Kasumi-1 (cell line): ENCODE results near the gene ZNF319.
"Not testable (repeated sequence)": the region's sequence is repeated elsewhere in the genome, so short reads cannot be mapped to it uniquely, and the experiment has no call there.

Experiments
- DNase-seq, 2 experiments: peaks; one replicate each; lab custom pipeline; 2025; lab: John Stamatoyannopoulos, UW

ZNF319 gene

DNA sequence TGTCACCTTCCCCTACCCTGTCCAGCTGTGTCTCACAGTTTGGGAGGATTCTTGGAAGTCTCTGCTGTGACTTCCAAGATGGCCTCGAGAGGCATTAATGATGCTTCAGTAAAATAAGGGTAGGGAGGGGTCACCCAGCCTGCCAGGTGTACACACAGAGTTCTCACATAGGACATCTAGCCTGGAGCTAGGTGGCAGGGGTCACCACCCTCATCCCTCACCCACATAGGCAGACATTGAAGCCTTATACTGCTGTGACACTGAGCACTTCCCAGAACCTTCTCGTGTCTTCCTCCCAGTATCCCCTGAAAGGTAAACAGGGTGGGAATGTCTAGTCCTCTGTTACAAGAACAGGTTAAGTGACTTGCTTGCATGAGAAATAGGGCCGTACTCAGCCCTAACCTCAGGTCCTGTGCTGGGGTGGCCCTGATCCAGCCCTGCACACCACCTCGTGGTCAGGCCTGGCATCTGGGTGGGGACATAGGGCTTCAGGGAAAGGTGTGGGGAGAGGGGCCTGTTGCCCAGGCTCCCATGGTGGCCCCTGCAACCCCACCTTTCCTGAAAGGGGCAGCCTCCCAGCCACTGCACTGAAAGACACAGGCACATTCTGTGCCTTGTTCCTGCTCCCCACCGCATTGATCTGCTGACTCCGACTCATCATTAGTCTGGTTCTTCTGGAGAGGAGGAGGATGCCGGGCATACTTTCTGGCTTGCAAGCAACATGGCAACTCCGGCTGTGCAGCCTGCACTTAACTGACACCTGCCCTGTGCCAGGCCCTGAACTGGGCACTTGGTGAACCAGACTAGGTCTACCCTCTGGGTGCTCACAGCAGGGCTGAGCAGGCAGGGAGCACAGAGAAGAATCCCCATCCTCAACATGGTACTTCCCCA is 21.4 kb upstream of the ZNF319 start:
- no peak for DNase-seq

DNA sequence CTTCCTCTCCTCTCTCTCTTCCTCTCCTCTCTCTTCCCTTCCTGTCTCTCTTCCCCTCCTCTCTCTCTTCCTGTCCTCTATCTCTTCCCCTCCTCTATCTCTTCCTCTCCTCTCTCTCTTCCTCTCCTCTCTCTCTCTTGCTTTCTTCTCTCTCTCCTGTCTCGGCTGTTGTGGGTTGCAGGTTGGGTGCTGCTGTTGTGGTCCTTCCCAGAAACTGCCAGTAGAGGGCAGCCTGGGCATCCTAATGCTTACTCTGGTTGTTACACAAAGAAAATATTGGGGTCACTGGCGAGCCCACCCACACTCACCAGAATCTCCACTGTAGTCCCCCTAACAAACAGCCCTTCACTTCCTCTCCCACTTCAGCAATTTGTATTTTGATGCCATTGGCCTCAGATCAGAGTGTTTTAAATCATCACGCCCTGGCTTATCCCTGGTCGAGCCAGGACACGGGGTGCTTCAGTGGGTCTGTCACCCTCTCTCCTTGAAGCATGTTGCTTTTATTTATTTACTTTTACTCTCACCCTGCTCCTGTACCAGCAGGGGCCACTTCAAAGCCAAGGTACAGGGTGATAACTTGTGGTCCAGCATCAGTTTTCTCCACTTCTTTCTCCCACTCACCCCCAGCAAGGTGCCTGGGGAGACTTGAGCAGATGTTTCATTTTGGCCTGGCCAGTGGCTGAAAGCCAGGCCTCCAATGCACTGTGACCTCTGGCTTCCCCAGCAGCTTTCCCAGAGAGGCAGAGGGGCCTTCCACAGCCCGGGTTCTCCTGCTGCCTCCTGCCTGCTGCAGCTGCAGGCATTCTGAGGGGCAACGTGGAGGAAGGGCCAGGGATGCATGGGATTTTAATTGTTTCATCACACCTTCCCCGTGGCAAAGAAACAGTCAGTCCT is 20.4 kb upstream of the ZNF319 start:
- peak; percentile 44 to 63 for DNase-seq

DNA sequence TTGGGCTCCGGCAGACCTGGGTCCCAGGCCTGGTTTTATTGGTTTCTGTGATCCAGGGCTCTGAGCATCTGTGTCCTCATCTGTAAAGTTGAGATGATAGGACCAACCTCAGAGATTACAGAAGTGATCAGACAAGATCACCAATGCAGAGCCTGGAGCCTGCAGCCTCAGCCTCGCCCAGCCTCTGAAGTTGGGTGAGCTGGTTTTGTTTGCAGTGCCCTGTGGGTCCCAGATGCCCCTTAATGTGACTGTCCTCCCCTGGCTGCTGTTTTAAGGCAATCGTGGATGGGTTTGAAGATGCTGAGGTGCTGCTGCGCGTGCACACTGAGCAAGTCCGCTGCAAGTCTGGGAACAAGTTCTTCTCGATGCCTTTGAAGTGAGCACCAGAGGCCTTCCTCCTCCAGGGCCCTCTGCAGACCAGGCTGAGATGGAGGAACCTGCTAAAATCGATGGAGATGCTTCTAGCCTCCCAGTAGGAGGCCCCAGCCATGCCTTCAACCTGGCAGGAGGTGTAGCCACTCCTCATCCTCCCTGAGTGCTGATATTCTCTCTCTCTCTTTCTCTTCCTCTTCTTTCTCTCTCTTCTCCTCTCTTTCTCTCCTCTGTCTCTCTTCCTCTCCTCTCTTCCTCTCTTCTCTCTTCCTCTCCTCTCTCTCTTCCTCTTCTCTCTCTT is 19.5 kb upstream of the ZNF319 start:
- no peak for DNase-seq

- DNase-seq = no peak
Measured at GRCh38 chr16:58018803-58019202, 18.3 kb upstream of the ZNF319 start.

- no peak for DNase-seq
Measured at GRCh38 chr16:58016840-58017446, 16.5 kb upstream of the ZNF319 start.

- DNase-seq = no peak
Measured at GRCh38 chr16:58013201-58013956, 12.9 kb upstream of the ZNF319 start.

DNA sequence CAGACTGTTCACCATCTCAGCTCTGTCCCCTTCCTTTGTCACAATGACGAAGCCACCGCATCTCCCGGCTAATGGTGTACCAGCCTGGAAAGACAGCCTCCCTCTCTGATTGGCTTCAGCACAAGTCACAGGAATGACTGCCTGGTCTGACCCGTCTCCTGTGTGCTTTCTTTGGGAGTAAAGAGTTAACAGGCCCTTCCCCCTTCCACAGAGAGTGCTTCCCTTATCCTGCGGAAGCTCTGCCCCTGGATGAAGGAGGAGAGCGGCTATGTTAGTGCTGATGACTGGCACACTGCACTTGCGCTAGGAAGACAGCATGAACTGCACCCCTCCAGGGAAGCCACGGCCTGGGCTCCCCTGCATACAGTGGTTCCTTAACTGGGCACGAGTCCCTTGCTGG is 12.0 kb upstream of the ZNF319 start:
- DNase-seq = no peak

- DNase-seq = no peak
Measured at GRCh38 chr16:58011652-58012051, 11.2 kb upstream of the ZNF319 start.

DNA sequence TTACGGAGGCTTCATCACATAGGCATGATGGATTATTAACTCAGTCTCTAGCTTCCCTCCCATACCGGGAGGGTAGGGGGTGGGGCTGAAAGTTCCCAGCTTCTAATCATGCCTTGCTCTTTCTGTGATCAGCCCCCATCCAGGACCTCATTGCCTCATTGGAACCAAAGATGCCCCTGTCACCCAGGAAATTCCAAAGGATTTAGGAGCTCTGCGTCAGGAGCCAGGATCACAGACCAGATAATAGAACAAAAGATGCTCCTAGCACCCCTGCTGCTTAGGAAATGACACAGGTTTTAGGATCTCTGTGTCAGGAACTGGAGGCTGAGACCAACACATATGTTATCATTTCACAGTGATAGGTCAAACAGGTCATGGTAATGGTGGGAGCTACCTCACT is 10.4 kb upstream of the ZNF319 start:
- no peak for DNase-seq

DNA sequence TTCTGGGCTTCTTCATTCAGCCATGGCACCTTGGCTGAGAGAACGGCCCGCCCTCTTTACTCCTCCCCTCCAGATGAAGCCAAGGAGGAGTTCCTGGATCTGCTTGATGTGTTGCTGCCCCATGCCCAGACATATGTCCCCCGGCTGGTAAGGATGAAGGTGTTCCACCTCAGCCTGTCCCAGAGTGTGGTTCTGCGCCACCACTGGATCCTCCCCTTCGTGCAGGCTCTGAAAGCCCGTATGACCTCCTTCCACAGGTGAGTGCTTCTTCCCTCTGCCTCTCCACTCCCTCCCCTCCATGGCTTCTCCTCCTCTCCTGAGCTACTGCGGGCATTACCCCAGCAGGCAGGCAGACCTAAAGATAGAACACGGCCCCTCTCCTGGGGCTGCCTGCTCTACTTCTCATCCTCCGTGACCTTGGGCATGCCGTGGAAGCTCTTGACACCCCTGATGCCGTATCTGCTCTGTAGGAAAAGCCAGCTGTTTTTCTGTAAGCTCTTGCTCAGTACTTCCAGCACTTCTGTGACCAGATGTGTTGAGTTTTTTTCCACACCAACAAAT is 9.5 kb upstream of the ZNF319 start:
- DNase-seq = no peak

GRCh38 chr16:58004736-58005135 is 4.3 kb upstream of the ZNF319 start:
- not testable (repeated sequence) for DNase-seq

- DNase-seq = no peak
Measured at GRCh38 chr16:58002936-58003335, 2.5 kb upstream of the ZNF319 start.

- no peak for DNase-seq
Measured at GRCh38 chr16:58002416-58002800, 1.9 kb upstream of the ZNF319 start.

DNA sequence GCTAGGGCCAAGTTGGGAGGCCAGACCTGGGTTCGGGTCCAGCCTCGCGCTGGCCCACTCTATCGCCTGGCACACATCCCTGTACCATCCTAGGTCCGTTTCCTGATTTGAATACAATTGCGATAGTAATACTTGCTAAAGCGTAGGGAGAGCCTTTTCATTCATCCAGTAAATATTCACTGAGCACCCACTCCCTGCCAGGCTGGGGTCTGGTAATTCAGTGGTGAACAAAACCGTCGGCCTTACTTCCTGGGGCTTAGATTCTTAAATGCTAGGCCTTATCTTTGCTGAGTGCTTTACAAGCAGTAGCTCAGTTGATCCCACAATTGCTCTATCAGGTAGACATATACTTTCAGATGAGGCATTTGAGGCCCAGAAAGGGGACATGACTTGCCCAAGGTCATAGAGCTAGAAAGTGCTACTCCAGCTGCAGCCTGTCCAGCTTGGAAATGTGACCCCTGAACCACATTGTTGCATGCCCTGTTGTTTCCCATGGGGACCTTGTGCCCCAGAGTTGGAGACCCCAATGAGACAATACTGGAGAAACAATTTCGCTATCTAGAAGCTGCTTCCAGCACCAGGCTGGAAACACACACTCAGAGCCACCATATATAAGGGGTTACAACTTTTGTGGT is 1.4 kb upstream of the ZNF319 start:
- DNase-seq = no peak

- peak; percentile 58 to 62 for DNase-seq
Measured at GRCh38 chr16:58000706-58001676, 519 bp upstream of the ZNF319 start, which contains the start of gene USB1. USB1 (plus strand) TSS chr16:58001407; CDS start chr16:58001484, 77 bp downstream.

DNA sequence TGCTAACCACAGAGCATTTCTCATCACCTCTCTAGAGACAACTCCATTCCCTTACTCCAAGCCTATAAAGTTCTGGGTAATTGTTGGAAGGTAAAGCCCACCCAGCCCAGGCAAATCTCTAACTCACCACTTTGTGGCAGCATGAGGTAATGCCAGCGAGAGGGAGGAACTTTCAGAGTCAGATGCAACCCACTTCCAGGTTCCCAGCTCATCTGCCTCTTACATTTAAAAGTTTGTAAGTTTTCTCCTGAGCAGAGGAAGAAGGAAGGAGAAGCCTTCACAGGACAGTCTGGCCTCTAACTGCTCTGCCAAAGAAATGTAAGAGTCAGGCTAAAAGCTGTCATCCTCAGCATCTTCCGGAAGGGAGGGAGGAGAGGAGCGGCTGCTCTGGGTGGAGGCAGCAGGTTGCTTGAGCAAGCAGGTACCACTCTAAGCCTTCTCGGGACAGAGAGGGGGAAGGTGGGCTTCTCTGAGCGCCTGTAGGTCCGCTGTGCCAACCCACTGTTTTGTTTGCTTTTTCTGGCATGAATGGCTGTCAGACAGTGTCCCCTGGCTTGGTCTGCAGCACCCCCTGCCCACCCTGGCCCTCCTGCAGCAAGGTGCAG is 1.0 kb downstream of the ZNF319 start:
- peak; percentile 49 to 57 for DNase-seq

- DNase-seq = no peak
Measured at GRCh38 chr16:57998992-57999365, 1.5 kb downstream of the ZNF319 start.

GRCh38 chr16:57998486-57998885 is 2.0 kb downstream of the ZNF319 start:
- peak; percentile 54 to 67 for DNase-seq
